MG63 (cell line): ENCODE measurements around the gene RNF20. TPM values are rescaled to one million over a fixed set of nuclear protein-coding genes. Genes with fewer than 3 reads are reported as not detected.

Source experiments
- DNase-seq: peaks from one replicate; pipeline ENCODE4 v3.0.0-alpha.2; 2020
- H3K27me3 ChIP-seq: fragments of 250-450 bp; sonication (Bioruptor Pico); 2 replicates; pipeline ENCODE4 v1.5.1; 2020; ENCODE audit warnings: mild to moderate bottlenecking, moderate library complexity
- H3K36me3 ChIP-seq: fragments of 250-450 bp; sonication (Bioruptor Pico); 2 replicates; pipeline ENCODE4 v1.5.1; 2020; ENCODE audit warnings: mild to moderate bottlenecking, moderate library complexity
- H3K4me3 ChIP-seq: fragments of 250-450 bp; sonication (Bioruptor Pico); 2 replicates; pipeline ENCODE4 v1.5.1; 2020; ENCODE audit warnings: mild to moderate bottlenecking, moderate library complexity
- H3K9me3 ChIP-seq: fragments of 250-450 bp; sonication (Bioruptor Pico); 2 replicates; pipeline ENCODE4 v1.5.1; 2020; ENCODE audit warnings: mild to moderate bottlenecking, moderate library complexity
- total RNA-seq: library from RNA; depleted of rRNA; stranded (reverse); fragments of >200 nt; shearing (Covaris generic); gene quantifications from 2 replicates; pipeline ENCODE4 v1.2.3, GENCODE V29; 2014; ENCODE audit warnings: low replicate concordance; rRNA removed

Gene RNF20, protein sequence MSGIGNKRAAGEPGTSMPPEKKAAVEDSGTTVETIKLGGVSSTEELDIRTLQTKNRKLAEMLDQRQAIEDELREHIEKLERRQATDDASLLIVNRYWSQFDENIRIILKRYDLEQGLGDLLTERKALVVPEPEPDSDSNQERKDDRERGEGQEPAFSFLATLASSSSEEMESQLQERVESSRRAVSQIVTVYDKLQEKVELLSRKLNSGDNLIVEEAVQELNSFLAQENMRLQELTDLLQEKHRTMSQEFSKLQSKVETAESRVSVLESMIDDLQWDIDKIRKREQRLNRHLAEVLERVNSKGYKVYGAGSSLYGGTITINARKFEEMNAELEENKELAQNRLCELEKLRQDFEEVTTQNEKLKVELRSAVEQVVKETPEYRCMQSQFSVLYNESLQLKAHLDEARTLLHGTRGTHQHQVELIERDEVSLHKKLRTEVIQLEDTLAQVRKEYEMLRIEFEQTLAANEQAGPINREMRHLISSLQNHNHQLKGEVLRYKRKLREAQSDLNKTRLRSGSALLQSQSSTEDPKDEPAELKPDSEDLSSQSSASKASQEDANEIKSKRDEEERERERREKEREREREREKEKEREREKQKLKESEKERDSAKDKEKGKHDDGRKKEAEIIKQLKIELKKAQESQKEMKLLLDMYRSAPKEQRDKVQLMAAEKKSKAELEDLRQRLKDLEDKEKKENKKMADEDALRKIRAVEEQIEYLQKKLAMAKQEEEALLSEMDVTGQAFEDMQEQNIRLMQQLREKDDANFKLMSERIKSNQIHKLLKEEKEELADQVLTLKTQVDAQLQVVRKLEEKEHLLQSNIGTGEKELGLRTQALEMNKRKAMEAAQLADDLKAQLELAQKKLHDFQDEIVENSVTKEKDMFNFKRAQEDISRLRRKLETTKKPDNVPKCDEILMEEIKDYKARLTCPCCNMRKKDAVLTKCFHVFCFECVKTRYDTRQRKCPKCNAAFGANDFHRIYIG
- total RNA-seq: 20.4 and 33.2 TPM in 2 replicates

- peak within 1 kb of the TSS; percentile 69 for H3K4me3 ChIP-seq
- peak; percentile 100 for DNase-seq
- H3K9me3 ChIP-seq: no peaks in the 10 kb centered on the region
- no peaks in the 10 kb centered on the region for H3K27me3 ChIP-seq
- H3K36me3 ChIP-seq: peaks cover 27% of the 10 kb centered on the region
Observed at GRCh38 chr9:101533334-101534204, at the start of gene RNF20. RNF20 (plus strand) TSS chr9:101533853; CDS start chr9:101535424, 1,571 bp downstream.

DNA sequence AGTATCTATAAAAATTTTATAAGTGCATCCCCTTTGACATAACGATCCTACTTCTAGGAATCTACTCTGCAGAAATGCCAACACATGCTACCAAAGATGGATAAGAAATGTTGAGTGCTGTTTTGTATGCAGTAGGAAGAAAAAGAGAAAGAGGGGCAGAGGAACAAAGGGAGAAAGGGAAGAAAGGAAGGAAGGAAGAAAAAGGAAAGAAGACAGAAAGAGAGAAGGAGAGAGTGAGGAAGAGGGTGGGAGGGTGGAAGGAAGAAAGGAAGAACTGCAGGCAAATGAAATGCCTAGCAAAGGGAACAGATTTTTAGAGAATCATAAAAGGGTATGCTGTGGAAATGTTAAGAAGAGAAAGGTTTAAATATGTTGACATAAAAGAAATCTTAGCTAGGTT lies 49.6 kb upstream of the RNF20 start:
- no peak for DNase-seq
- no peak overlapping the region for H3K4me3 ChIP-seq

DNA sequence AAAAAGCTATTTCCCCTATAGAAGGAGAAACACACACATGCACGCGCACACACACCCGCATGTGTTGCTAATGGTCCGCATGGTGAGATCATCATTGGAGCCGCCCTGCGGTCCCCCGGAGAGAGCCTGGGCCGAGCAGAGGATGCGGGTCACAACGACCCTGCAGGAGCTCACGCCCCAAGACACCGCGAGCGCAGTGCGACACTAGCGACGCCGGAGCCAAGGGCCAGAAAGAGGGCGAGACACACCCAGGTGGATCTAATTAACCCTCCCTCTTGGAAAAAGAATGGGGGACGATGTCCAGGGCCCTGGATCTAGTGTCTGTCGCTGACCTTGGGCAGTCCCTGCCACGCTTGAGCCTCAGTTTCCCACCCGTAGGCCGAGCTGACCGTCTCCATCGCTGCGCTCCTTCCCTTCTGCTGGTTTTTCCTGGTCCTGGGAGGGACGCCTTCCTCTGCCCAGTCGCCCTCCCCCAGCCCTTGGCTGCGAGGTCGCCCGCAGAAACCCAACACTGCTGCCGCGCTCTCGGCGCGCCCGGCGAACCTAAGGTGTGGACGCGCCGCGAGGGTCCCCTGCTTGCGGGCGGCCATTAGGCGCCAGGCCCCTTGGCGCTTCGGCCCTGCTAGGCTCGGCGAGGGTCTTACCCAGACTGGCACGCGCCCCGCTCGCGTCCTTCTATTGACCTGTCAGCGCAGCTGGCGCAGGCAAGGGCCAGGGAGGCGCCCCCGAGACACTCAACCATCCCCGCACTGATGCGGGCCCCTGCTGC lies 47.5 kb upstream of the RNF20 start:
- peak overlapping the region; percentile 68 for H3K4me3 ChIP-seq
- H3K27me3 ChIP-seq: no peaks in the 10 kb centered on the region
- no peaks in the 10 kb centered on the region; the same call in 1 of the 2 replicates for H3K36me3 ChIP-seq
- peak; percentile 78 for DNase-seq
- no peaks in the 10 kb centered on the region for H3K9me3 ChIP-seq

More for the DNA sequence above, 49.6 kb upstream of the RNF20 start:
- no peaks in the 10 kb centered on the region; the same call in 1 of the 2 replicates for H3K36me3 ChIP-seq
- H3K27me3 ChIP-seq: no peaks in the 10 kb centered on the region
- H3K9me3 ChIP-seq: no peaks in the 10 kb centered on the region

GRCh38 chr9:101486693-101487442 lies 46.8 kb upstream of the RNF20 start:
- H3K27me3 ChIP-seq: no peaks in the 10 kb centered on the region

GRCh38 chr9:101487443-101487840 lies 46.2 kb upstream of the RNF20 start:
- DNase-seq: no peak
- H3K9me3 ChIP-seq: peaks cover 2% of the 10 kb centered on the region; the same call in 1 of the 2 replicates
- H3K4me3 ChIP-seq: peak overlapping the region; percentile 68
- H3K36me3 ChIP-seq: no peaks in the 10 kb centered on the region; the same call in 1 of the 2 replicates
- H3K27me3 ChIP-seq: no peaks in the 10 kb centered on the region

More at GRCh38 chr9:101486693-101487442, 46.8 kb upstream of the RNF20 start:
- peak overlapping the region; percentile 68 for H3K4me3 ChIP-seq
- H3K36me3 ChIP-seq: no peaks in the 10 kb centered on the region; the same call in 1 of the 2 replicates
- no peaks in the 10 kb centered on the region; the same call in 1 of the 2 replicates for H3K9me3 ChIP-seq
- DNase-seq: peak; percentile 84

DNA sequence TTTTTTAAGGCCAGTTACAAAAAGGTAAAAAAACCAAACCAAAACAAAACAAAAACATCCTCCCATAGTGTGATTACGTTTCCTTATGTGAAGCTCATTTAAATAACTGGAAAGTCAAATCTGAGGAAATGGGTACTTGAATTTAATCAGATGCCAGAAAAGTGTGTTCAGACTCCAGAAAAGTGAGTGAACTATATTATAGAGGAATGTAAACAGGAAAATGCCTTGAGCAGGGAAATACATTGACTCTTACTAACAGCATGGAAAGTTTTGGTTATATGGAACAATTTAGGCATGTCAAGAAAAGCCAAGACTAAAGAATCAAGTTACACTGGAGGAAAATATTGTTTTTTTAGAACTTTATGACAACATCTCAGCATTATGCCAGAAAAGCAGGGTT lies 37.8 kb upstream of the RNF20 start:
- no peak overlapping the region for H3K4me3 ChIP-seq
- H3K36me3 ChIP-seq: no peaks in the 10 kb centered on the region
- H3K27me3 ChIP-seq: no peaks in the 10 kb centered on the region
- peaks cover 4% of the 10 kb centered on the region; the same call in 1 of the 2 replicates for H3K9me3 ChIP-seq
- no peak for DNase-seq

DNA sequence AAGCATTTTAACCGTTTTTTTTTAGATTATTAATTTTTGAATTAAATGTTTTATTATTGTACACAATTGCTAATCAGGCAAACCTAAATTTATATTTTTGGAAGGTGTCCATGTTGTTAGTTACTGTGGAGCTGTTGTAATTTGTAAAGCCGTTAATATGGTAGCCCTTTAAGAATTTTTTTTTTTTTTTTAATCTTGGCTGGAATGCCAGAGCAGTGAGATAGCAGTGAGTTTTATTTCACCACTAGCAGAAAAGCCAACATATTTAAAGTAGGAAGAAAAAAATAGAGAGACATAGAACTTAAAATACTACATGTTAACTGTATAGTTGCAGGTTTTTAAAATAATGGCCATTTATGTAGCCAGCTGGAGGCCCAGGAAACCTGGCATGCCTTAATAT lies 35.3 kb upstream of the RNF20 start:
- H3K9me3 ChIP-seq: 0 out of 2 replicates have a peak, but pooled peaks cover 2% of the 10 kb centered on the region
- no peak overlapping the region for H3K4me3 ChIP-seq
- no peak for DNase-seq
- no peaks in the 10 kb centered on the region for H3K36me3 ChIP-seq
- no peaks in the 10 kb centered on the region for H3K27me3 ChIP-seq

GRCh38 chr9:101504188-101504587 lies 29.5 kb upstream of the RNF20 start:
- no peaks in the 10 kb centered on the region for H3K9me3 ChIP-seq
- H3K4me3 ChIP-seq: no peak overlapping the region
- no peaks in the 10 kb centered on the region for H3K27me3 ChIP-seq
- H3K36me3 ChIP-seq: no peaks in the 10 kb centered on the region
- no peak for DNase-seq

DNA sequence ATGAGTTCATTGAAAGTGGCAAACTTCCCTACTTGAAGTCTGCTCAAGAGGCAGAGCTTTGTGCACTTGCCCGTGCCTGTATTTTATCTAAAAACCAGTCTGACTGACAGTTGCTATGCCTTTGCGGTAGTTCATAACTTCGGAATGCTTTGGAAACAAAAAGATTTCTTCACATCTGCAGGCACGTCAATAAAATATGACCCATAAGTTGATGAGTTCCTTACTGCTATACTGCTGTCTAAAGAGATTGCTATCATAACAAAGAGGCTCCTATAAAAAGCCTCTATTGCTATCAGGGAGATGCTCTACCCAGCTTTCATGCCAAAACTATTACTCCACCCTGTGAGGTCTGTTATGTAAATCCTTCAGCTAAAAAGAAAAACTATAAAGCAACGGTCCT lies 25.4 kb upstream of the RNF20 start:
- DNase-seq: no peak
- Histone ChIP-seq H3K27me3 (no peaks in the 10 kb centered on the region), H3K36me3 (no peaks in the 10 kb centered on the region), H3K9me3 (no peaks in the 10 kb centered on the region), H3K4me3 (no peak overlapping the region)

DNA sequence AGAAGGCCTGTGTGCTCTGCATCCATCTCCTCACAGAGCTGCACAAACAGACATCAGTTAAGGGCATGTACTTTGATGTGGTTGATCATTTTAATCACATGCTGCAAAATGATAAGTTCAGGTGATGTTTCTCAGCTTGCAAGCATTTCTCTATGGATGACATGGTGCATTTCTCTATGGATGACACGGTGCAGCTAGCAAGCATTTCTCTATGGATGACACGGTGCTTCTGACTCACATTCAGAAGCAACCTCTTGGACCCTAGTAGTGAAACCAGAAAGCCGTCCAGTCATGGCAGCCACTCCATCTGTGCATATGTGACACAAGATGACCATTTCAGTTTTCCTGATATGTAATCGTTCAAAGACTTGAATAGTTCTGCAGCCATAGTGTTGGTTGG lies 24.1 kb upstream of the RNF20 start:
- Histone ChIP-seq H3K4me3 (no peak overlapping the region), H3K36me3 (no peaks in the 10 kb centered on the region), H3K27me3 (no peaks in the 10 kb centered on the region), H3K9me3 (no peaks in the 10 kb centered on the region)
- DNase-seq: no peak

- DNase-seq: no peak
- no peaks in the 10 kb centered on the region for H3K36me3 ChIP-seq
Observed at GRCh38 chr9:101510459-101510858, 23.2 kb upstream of the RNF20 start.

DNA sequence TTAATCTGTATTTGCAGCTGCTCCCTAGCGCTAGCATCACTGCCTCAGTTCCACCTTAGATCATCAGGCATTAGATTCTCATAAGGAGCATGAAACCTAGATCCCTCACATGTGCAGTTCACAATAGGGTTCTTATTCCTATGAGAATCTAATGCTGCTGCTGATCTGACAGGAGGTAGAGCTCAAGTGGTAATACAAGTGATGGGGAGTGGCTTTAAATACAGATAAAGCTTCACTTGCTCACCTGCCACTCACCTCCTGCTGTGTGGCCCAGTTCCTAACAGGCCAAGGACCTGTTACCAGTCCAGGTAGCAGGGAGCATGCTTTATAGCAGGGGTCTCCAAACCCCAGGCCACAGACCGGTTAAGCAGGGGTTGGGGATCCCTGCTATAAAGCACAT lies 22.6 kb upstream of the RNF20 start:
- no peaks in the 10 kb centered on the region for H3K27me3 ChIP-seq
- no peak for DNase-seq

More at GRCh38 chr9:101510459-101510858, 23.2 kb upstream of the RNF20 start:
- Histone ChIP-seq H3K9me3 (no peaks in the 10 kb centered on the region), H3K4me3 (no peak overlapping the region), H3K27me3 (no peaks in the 10 kb centered on the region)

DNA sequence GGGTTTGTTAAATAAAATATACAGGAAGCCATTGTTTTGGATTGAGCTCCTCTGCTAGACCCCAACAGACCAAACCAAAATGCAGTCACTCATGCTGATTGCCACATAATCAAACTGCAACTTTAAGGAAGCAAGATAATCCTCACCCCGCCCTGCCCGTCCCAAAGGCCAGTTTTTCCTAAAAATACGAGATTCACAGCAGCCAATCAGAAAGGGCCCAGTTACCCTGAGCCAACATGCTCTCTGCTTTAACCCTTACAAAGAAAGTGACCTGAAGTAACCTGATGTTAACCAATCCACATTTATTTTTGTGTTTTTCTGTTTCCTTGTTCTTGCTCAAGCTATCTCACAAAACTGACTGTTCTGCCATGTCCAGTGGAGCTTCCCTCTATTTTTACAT lies 21.5 kb upstream of the RNF20 start:
- no peaks in the 10 kb centered on the region for H3K9me3 ChIP-seq
- no peaks in the 10 kb centered on the region for H3K36me3 ChIP-seq
- no peak for DNase-seq
- H3K4me3 ChIP-seq: no peak overlapping the region
- H3K27me3 ChIP-seq: no peaks in the 10 kb centered on the region

More for the DNA sequence above, 22.6 kb upstream of the RNF20 start:
- no peaks in the 10 kb centered on the region for H3K9me3 ChIP-seq
- no peaks in the 10 kb centered on the region for H3K36me3 ChIP-seq
- H3K4me3 ChIP-seq: no peak overlapping the region

- no peak for DNase-seq
- H3K9me3 ChIP-seq: no peaks in the 10 kb centered on the region; the same call in 1 of the 2 replicates
- no peak overlapping the region for H3K4me3 ChIP-seq
- no peaks in the 10 kb centered on the region for H3K36me3 ChIP-seq
- H3K27me3 ChIP-seq: no peaks in the 10 kb centered on the region
Observed at GRCh38 chr9:101513351-101513750, 20.3 kb upstream of the RNF20 start.

DNA sequence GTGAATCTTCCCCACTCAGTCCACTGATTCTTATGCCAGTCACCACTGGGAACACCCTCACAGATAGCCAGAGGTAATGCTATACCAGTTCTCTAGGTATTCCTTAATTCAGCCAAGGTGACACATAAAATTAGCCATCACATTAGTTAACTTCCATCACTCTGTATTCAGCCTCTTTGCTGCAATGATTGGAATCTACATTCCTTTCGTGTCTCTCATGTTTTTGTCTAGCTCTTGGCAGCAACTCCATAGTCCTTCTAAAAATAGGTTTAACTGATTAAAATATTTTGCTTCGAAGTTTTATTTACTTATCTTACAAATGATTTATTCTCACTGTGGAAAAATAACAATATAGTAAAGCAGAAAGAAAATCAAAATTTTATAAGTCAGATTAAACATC lies 19.6 kb upstream of the RNF20 start:
- no peaks in the 10 kb centered on the region for H3K27me3 ChIP-seq
- H3K36me3 ChIP-seq: no peaks in the 10 kb centered on the region
- no peak overlapping the region for H3K4me3 ChIP-seq
- no peak for DNase-seq
- no peaks in the 10 kb centered on the region; the same call in 1 of the 2 replicates for H3K9me3 ChIP-seq
